ENCODE data around the gene PTBP3. TPM values are rescaled to one million over a fixed set of nuclear protein-coding genes. Genes with fewer than 3 reads are reported as not detected.

The PTBP3 gene
- total RNA-seq, 1 experiment from 2014 or later, result 57.1 TPM

DNA sequence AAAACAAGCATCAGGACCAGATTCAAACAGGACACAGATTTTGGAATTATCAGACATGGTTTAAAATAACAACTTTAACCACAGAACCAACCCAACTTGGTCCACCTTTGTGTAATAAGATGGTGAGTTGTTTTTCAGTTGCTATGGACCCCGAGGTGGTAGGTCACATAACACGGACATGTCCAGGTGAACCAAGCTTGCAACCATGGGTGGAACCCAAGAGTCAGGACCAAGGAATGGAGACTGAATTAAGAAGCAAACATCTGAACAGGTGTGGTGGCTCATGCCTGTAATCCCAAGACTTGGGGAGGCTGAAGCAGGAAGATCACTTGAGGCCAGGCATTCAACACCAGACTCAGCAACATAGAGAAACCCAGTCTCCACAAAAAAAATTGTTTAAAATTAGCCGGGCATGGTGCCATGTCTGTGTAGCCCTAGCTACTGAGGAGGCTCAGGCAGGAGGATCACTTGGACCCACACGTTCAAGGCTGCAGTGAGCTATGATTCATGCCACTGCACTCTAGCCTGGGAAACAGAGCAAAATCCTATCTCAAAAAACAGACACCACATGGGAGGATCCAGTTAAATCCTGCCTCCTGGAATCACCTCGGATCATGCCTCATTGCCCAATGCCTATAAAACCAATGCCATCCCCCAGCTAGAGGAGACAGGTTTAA lies 10.6 kb downstream of the PTBP3 start:
- Histone ChIP-seq H3K9me3 (ENCODE audit: low read depth, low read length, poor library complexity, severe bottlenecking) (no peaks in the 10 kb centered on the region), H3K4me1 (ENCODE audit: insufficient read depth, low read length, poor library complexity, severe bottlenecking) (peaks cover 7% of the 10 kb centered on the region), H3K36me3 (ENCODE audit: insufficient read depth, low read length, poor library complexity, severe bottlenecking) (no peaks in the 10 kb centered on the region), H3K27me3 (replicated peaks; ENCODE audit: insufficient read depth, low read depth, low read length, poor library complexity) (no peaks in the 10 kb centered on the region), H3K27ac (ENCODE audit: low read depth, low read length, poor library complexity, severe bottlenecking) (no peak overlapping the region), H3K4me3 (ENCODE audit: low read depth, low read length, poor library complexity, severe bottlenecking) (no peak overlapping the region)
- CTCF ChIA-PET, result no interaction called here
- intact Hi-C loops (cut with micrococcal nuclease; ENCODE audit: unreplicated experiment), result no loop called here
- no peak for DNase-seq (ENCODE audit: low spot score)
- BruUV-seq (replicated peaks), result no TSS peak
- POLR2A ChIA-PET (ENCODE audit: low non-redundant PET), result no interaction called here
- TF ChIP-seq EZH2 (IDR thresholded peaks at IDR 0.05; ENCODE audit: borderline replicate concordance, low read depth, low read length, poor library complexity, severe bottlenecking), result no peak
- TF ChIP-seq, protein P1, sequence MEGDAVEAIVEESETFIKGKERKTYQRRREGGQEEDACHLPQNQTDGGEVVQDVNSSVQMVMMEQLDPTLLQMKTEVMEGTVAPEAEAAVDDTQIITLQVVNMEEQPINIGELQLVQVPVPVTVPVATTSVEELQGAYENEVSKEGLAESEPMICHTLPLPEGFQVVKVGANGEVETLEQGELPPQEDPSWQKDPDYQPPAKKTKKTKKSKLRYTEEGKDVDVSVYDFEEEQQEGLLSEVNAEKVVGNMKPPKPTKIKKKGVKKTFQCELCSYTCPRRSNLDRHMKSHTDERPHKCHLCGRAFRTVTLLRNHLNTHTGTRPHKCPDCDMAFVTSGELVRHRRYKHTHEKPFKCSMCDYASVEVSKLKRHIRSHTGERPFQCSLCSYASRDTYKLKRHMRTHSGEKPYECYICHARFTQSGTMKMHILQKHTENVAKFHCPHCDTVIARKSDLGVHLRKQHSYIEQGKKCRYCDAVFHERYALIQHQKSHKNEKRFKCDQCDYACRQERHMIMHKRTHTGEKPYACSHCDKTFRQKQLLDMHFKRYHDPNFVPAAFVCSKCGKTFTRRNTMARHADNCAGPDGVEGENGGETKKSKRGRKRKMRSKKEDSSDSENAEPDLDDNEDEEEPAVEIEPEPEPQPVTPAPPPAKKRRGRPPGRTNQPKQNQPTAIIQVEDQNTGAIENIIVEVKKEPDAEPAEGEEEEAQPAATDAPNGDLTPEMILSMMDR (conservative IDR thresholded peaks at IDR 0.05; ENCODE audit: low read depth, low read length), result no peak

DNA sequence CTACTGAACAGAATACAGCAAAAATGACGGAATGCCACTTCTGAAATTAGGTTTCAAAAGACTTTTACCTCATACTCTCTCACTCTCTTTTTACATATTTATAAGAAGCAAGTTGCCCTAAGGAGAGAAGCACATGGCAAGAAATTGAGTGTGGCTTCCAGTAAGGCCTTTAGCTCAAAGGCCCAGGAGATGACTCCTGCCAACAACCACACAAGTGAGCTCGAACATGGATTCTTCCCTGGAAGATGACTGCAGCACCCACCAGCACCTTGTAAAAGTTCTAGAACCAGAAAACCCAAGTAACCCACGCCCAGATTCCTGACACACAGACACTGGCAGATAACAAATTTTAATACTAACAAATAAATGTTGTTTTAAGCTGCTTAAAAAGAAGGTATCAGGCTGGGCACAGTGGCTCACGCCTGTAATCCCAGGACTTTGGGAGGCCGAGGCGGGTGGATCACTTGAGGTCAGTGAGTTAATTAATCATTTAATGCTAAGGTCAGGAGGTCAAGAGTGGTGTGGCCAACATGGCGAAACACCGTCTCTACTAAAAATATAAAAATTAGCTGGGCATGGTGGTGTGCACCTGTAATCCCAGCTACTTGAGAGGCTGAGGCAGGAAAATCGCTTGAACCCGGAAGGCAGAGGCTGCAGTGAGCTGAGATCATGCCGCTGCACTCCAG lies 17.0 kb downstream of the PTBP3 start:
- intact Hi-C loops (cut with micrococcal nuclease; ENCODE audit: unreplicated experiment), result no loop called here
- POLR2A ChIA-PET (ENCODE audit: low non-redundant PET), result no interaction called here
- TF ChIP-seq EZH2 (IDR thresholded peaks at IDR 0.05; ENCODE audit: borderline replicate concordance, low read depth, low read length, poor library complexity, severe bottlenecking), result no peak
- TF ChIP-seq, protein P1 (conservative IDR thresholded peaks at IDR 0.05; ENCODE audit: low read depth, low read length), result no peak
- Histone ChIP-seq H3K4me3 (ENCODE audit: low read depth, low read length, poor library complexity, severe bottlenecking) (no peak overlapping the region), H3K27me3 (replicated peaks; ENCODE audit: insufficient read depth, low read depth, low read length, poor library complexity) (no peaks in the 10 kb centered on the region), H3K36me3 (ENCODE audit: insufficient read depth, low read length, poor library complexity, severe bottlenecking) (no peaks in the 10 kb centered on the region), H3K9me3 (ENCODE audit: low read depth, low read length, poor library complexity, severe bottlenecking) (no peaks in the 10 kb centered on the region), H3K27ac (ENCODE audit: low read depth, low read length, poor library complexity, severe bottlenecking) (no peak overlapping the region), H3K4me1 (ENCODE audit: insufficient read depth, low read length, poor library complexity, severe bottlenecking) (no peaks in the 10 kb centered on the region)
- no TSS peak for BruUV-seq (replicated peaks)
- CTCF ChIA-PET, result no interaction called here
- DNase-seq (ENCODE audit: low spot score), result peak; percentile 7

DNA sequence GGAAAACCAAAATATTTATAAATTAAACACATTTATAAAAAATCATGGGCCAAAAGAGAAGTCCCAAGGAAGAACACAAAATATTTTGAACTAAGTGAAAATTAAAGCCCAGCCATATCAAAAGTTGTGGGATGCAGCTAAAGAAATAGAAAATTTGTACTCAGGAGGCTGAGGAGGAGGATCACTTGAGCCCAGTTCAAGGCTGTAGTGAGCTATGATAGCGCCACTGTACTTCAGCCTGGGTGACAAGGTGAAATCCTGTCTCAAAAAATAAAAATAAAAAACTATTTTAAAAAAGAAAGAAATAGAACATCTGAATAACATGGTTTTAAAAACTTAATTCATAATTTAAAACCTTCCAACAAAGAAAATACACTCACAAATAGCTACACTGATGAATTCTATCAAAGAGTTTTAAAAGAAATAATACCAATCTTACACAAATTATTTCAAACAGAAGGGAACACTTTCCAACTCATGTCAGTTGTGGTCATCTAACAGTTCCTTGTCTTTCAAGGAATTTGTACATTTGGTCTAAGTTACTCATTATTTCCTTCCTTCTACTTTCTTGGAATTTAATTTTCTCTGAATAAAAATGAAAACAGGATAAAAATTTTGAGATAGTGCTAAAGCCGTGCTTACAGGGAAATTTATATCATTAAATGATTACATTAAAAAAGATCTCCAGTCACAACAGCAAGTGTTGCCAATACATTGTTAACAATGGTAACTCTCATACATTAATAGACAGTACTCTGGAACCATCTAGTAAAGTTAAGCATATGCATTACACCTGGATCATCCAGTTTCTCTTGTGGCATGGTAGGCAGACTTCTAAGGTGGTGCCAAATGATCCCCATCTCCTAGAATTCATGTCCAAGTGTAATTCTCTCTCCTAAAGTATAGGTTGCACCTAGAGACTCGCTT lies 17.8 kb downstream of the PTBP3 start:
- H3K9me3 ChIP-seq (ENCODE audit: low read depth, low read length, poor library complexity, severe bottlenecking), result no peaks in the 10 kb centered on the region
- H3K27me3 ChIP-seq (replicated peaks; ENCODE audit: insufficient read depth, low read depth, low read length, poor library complexity), result no peaks in the 10 kb centered on the region
- H3K4me1 ChIP-seq (ENCODE audit: insufficient read depth, low read length, poor library complexity, severe bottlenecking), result no peaks in the 10 kb centered on the region
- ChIA-PET POLR2A (ENCODE audit: low non-redundant PET) (interaction anchor here (0.7 kb wide), 1 partner anchor 19 kb away, joined by 10 read pairs; no protein-coding TSS in a partner anchor), CTCF (no interaction called here)
- H3K27ac ChIP-seq (ENCODE audit: low read depth, low read length, poor library complexity, severe bottlenecking), result no peak overlapping the region
- no peak overlapping the region for H3K4me3 ChIP-seq (ENCODE audit: low read depth, low read length, poor library complexity, severe bottlenecking)
- no peaks in the 10 kb centered on the region for H3K36me3 ChIP-seq (ENCODE audit: insufficient read depth, low read length, poor library complexity, severe bottlenecking)
- no peak for DNase-seq (ENCODE audit: low spot score)
- TF ChIP-seq, protein P1 (conservative IDR thresholded peaks at IDR 0.05; ENCODE audit: low read depth, low read length), result no peak
- no peak for TF ChIP-seq EZH2 (IDR thresholded peaks at IDR 0.05; ENCODE audit: borderline replicate concordance, low read depth, low read length, poor library complexity, severe bottlenecking)
- no TSS peak for BruUV-seq (replicated peaks)
- intact Hi-C loops (cut with micrococcal nuclease; ENCODE audit: unreplicated experiment), result no loop called here
